IMR-90 (cell line): ENCODE data around the gene DSCAML1. TPM values are rescaled to one million over a fixed set of nuclear protein-coding genes. Genes with fewer than 3 reads are reported as not detected.

ENCODE experiments used
- ATAC-seq: fragments of 200-7000 bp; cut with Tn5 transposase; 2 replicates; pipeline ENCODE4 v1.9.1; 2020; ENCODE audit warnings: low read depth, mild to moderate bottlenecking, moderate library complexity
- BruUV-seq: library from RNA; stranded (reverse); fragments of 400-500 nt; replicated peaks from 2 replicates; lab custom pipeline; 2021; lab: Mats Ljungman, UMichigan
- CTCF ChIA-PET: fragments of 300-600 bp; formaldehyde crosslinking; extraction: SDS; loops from one replicate; lab custom pipeline; 2021; ENCODE audit warnings: antibody characterized with exemption; lab: Yijun Ruan, JAX
- POLR2A ChIA-PET: fragments of 300-600 bp; sonication (Branson Sonifier 250); formaldehyde crosslinking; loops from one replicate; lab custom pipeline; 2022; ENCODE audit warnings: antibody characterized with exemption; ENCODE audit not compliant: unreplicated experiment; lab: Charles Lee
- DNase-seq: peaks from one replicate; pipeline ENCODE4 v3.0.0; 2013
- H2AFZ ChIP-seq: replicated peaks from 2 replicates; pipeline ENCODE3; 2013; ENCODE audit warnings: low read length, mild to moderate bottlenecking; ENCODE audit not compliant: poor library complexity
- H2AK5ac ChIP-seq: 2 replicates; pipeline ENCODE4 v1.6.1; 2013; ENCODE audit warnings: low read depth, low read length, inconsistent platforms
- H2AK9ac ChIP-seq: replicated peaks from 2 replicates; pipeline ENCODE3; 2013; ENCODE audit warnings: mild to moderate bottlenecking, low read depth, low read length, moderate library complexity; ENCODE audit not compliant: poor library complexity
- H2BK120ac ChIP-seq: 2 replicates; pipeline ENCODE4 v1.6.1; 2013; ENCODE audit warnings: low read depth, low read length, inconsistent platforms
- H2BK15ac ChIP-seq: 3 replicates; pipeline ENCODE4 v1.6.1; 2013; ENCODE audit warnings: low read depth, low read length, inconsistent platforms
- H2BK20ac ChIP-seq: 2 replicates; pipeline ENCODE4 v1.6.1; 2013; ENCODE audit warnings: low read depth, mild to moderate bottlenecking, inconsistent platforms, low read length, moderate library complexity
- H2BK5ac ChIP-seq: 2 replicates; pipeline ENCODE4 v1.6.1; 2013; ENCODE audit warnings: mild to moderate bottlenecking, low read depth, low read length, inconsistent platforms; ENCODE audit not compliant: poor library complexity, severe bottlenecking
- H3K14ac ChIP-seq: replicated peaks from 2 replicates; pipeline ENCODE4 v1.6.1; 2013; ENCODE audit warnings: low read depth, low read length, inconsistent platforms
- H3K18ac ChIP-seq: 2 replicates; pipeline ENCODE4 v1.6.1; 2013; ENCODE audit warnings: low read depth, low read length, control low read depth
- H3K23ac ChIP-seq: 2 replicates; pipeline ENCODE4 v1.6.1; 2013; ENCODE audit warnings: low read depth, low read length, inconsistent platforms
- H3K27ac ChIP-seq: 2 replicates; pipeline ENCODE4 v1.5.1; 2013; ENCODE audit warnings: mild to moderate bottlenecking, control low read depth, low read length; ENCODE audit not compliant: insufficient read depth
- H3K27me3 ChIP-seq: 2 replicates; pipeline ENCODE4 v1.6.1; 2013; ENCODE audit warnings: low read length; ENCODE audit not compliant: control insufficient read depth, insufficient read depth
- H3K36me3 ChIP-seq: 2 replicates; pipeline ENCODE4 v1.6.1; 2013; ENCODE audit warnings: low read length, mixed read lengths; ENCODE audit not compliant: control insufficient read depth, insufficient read depth
- H3K4ac ChIP-seq: 2 replicates; pipeline ENCODE4 v1.6.1; 2013; ENCODE audit warnings: low read depth, low read length, inconsistent platforms
- H3K4me1 ChIP-seq: 2 replicates; pipeline ENCODE4 v1.6.1; 2013; ENCODE audit warnings: low read length, mixed read lengths; ENCODE audit not compliant: control insufficient read depth, insufficient read depth
- H3K4me2 ChIP-seq: 2 replicates; pipeline ENCODE4 v1.6.1; 2013; ENCODE audit warnings: low read depth, mild to moderate bottlenecking, control low read depth, low read length, moderate library complexity
- H3K4me3 ChIP-seq: 2 replicates; pipeline ENCODE4 v1.5.1; 2013; ENCODE audit warnings: low read depth, mild to moderate bottlenecking, control low read depth, low read length, moderate library complexity; ENCODE audit not compliant: insufficient read depth
- H3K56ac ChIP-seq: 2 replicates; pipeline ENCODE4 v1.6.1; 2013; ENCODE audit warnings: low read length, inconsistent platforms; ENCODE audit not compliant: insufficient read depth; ENCODE audit errors: extremely low read depth
- H3K79me1 ChIP-seq, 2 experiments: 2 replicates each; pipeline ENCODE4 v1.6.1; 2013; ENCODE audit warnings: low read length in 2 of 2, inconsistent platforms in 1 of 2, low read depth in 1 of 2
- H3K9ac ChIP-seq: 2 replicates; pipeline ENCODE4 v1.6.1; 2013; ENCODE audit warnings: low read depth, low read length, control low read depth
- H3K9me1 ChIP-seq: 2 replicates; pipeline ENCODE4 v1.6.1; 2013; ENCODE audit warnings: low read length, inconsistent platforms; ENCODE audit not compliant: insufficient read depth
- H3K9me3 ChIP-seq: 2 replicates; pipeline ENCODE4 v1.6.1; 2013; ENCODE audit warnings: low read length; ENCODE audit not compliant: control insufficient read depth, insufficient read depth
- H4K20me1 ChIP-seq: 2 replicates; pipeline ENCODE4 v1.6.1; 2013; ENCODE audit warnings: low read length, inconsistent platforms; ENCODE audit not compliant: insufficient read depth
- H4K5ac ChIP-seq: 2 replicates; pipeline ENCODE4 v1.6.1; 2013; ENCODE audit warnings: mild to moderate bottlenecking, low read depth, low read length, control low read depth
- H4K8ac ChIP-seq, 2 experiments: 2 replicates each; pipeline ENCODE4 v1.6.1; 2013; ENCODE audit warnings: low read depth in 2 of 2, low read length in 2 of 2, control low read depth in 1 of 2, inconsistent platforms in 1 of 2
- H4K91ac ChIP-seq: 2 replicates; pipeline ENCODE4 v1.6.1; 2013; ENCODE audit warnings: low read depth, low read length, inconsistent platforms; ENCODE audit not compliant: insufficient read depth
- BHLHE40 ChIP-seq: fragments of 150-350 bp; IDR thresholded peaks from 2 replicates; pipeline ENCODE4 v1.6.1; 2016; ENCODE audit warnings: mild to moderate bottlenecking, low read depth, low read length
- CEBPB ChIP-seq: IDR thresholded peaks from 2 replicates; pipeline ENCODE4 v1.6.1; 2012; ENCODE audit warnings: low read depth, low read length, improper control_type of control experiment
- CHD1 ChIP-seq: IDR thresholded peaks from 2 replicates; pipeline ENCODE4 v1.6.1; 2012; ENCODE audit warnings: low read depth, low read length, improper control_type of control experiment
- CTCF ChIP-seq: conservative IDR thresholded peaks from 2 replicates; pipeline ENCODE4 v1.5.1; 2012; ENCODE audit warnings: mild to moderate bottlenecking, low read depth, low read length, improper control_type of control experiment
- ELK1 ChIP-seq: fragments of 150-350 bp; IDR thresholded peaks from 2 replicates; pipeline ENCODE4 v1.6.1; 2016; ENCODE audit warnings: low read depth, mild to moderate bottlenecking, low read length, moderate library complexity, borderline replicate concordance
- FOS ChIP-seq: fragments of 150-350 bp; IDR thresholded peaks from 2 replicates; pipeline ENCODE4 v1.6.1; 2016; ENCODE audit warnings: low read depth, low read length
- MAFK ChIP-seq: IDR thresholded peaks from 2 replicates; pipeline ENCODE4 v1.6.1; 2012; ENCODE audit warnings: low read depth, low read length, improper control_type of control experiment
- MAZ ChIP-seq: IDR thresholded peaks from 2 replicates; pipeline ENCODE4 v1.6.1; 2012; ENCODE audit warnings: low read depth, mild to moderate bottlenecking, low read length, improper control_type of control experiment, moderate library complexity, borderline replicate concordance
- MXI1 ChIP-seq: IDR thresholded peaks from 2 replicates; pipeline ENCODE4 v1.6.1; 2012; ENCODE audit warnings: low read depth, mild to moderate bottlenecking, low read length, moderate library complexity, borderline replicate concordance
- NFE2L2 ChIP-seq: fragments of 150-350 bp; IDR thresholded peaks from 2 replicates; pipeline ENCODE4 v1.6.1; 2016; ENCODE audit warnings: low read depth, mild to moderate bottlenecking, low read length
- POLR2A ChIP-seq: IDR thresholded peaks from 2 replicates; pipeline ENCODE4 v1.6.1; 2012; ENCODE audit warnings: mild to moderate bottlenecking, low read depth, low read length
- RAD21 ChIP-seq: IDR thresholded peaks from 2 replicates; pipeline ENCODE4 v1.6.1; 2012; ENCODE audit warnings: low read length, improper control_type of control experiment
- RCOR1 ChIP-seq: IDR thresholded peaks from 2 replicates; pipeline ENCODE4 v1.6.1; 2012; ENCODE audit warnings: mild to moderate bottlenecking, low read length, improper control_type of control experiment; ENCODE audit not compliant: insufficient replicate concordance
- RFX5 ChIP-seq: IDR thresholded peaks from 2 replicates; pipeline ENCODE4 v1.8.0; 2012; ENCODE audit warnings: low read depth, mild to moderate bottlenecking, low read length, moderate library complexity
- SMC3 ChIP-seq: fragments of 150-350 bp; IDR thresholded peaks from 2 replicates; pipeline ENCODE4 v1.6.1; 2016; ENCODE audit warnings: low read depth, mild to moderate bottlenecking, antibody characterized with exemption, low read length, moderate library complexity
- USF2 ChIP-seq: fragments of 150-350 bp; IDR thresholded peaks from 2 replicates; pipeline ENCODE4 v1.6.1; 2017; ENCODE audit warnings: mild to moderate bottlenecking, antibody characterized with exemption, low read length, low read depth
- WGBS, 2 experiments: methylation state at CpG; one replicate each; pipeline versions ENCODE4 v1.1.5 to v1.1.7; 2013; ENCODE audit warnings: missing lambda C conversion rate in 2 of 2; ENCODE audit not compliant: insufficient read length in 1 of 2; ENCODE audit errors: extremely low coverage in 2 of 2; 5-methylcytosine and 5-hydroxymethylcytosine counted together
- dilution Hi-C: fragments of 300-500 bp; cut with HindIII; formaldehyde crosslinking; loops from one replicate; pipeline ENCODE4 v1.14.3; 2018; ENCODE audit warnings: low sequenced_read_pairs; ENCODE audit not compliant: unreplicated experiment
- in situ Hi-C: fragments of 300-500 bp; cut with MboI; formaldehyde crosslinking; loops from 3 replicates; pipeline ENCODE4 v1.14.3; 2019; ENCODE audit warnings: low sequenced_read_pairs, inconsistent platforms, mixed read lengths
- intact Hi-C: fragments of 100-400 bp; cut with micrococcal nuclease; formaldehyde crosslinking; loops from 2 replicates; pipeline ENCODE4 v1.10.0; 2022
- polyA plus RNA-seq, 3 experiments: library from polyadenylated mRNA; depleted of rRNA; stranded (reverse); fragments of >200 nt; gene quantifications; 2 replicates each; pipeline ENCODE4 v1.2.3, GENCODE V29; 2012; ENCODE audit warnings: low replicate concordance in 1 of 3
- total RNA-seq: library from RNA; depleted of rRNA; stranded (reverse); fragments of >200 nt; gene quantifications from 2 replicates; pipeline ENCODE4 v1.2.3, GENCODE V29; 2012

The DSCAML1 gene
- total and polyA plus RNA-seq, 2 of the 4 experiments (the other 2 are of a cell fraction): not detected

GRCh38 chr11:117413616-117414015 lies 383.4 kb downstream of the DSCAML1 start:
- Histone ChIP-seq H4K20me1 (no peaks in the 10 kb centered on the region; the same call in 1 of the 2 replicates), H2AFZ (no peak overlapping the region), H3K4me2 (no peak overlapping the region), H3K9me1 (no peaks in the 10 kb centered on the region), H2BK120ac (no peak overlapping the region), H4K91ac (no peak overlapping the region), H3K9ac (no peak overlapping the region), H3K56ac (no peak overlapping the region), H3K36me3 (peaks cover 20% of the 10 kb centered on the region), H3K18ac (no peak overlapping the region), H3K4me1 (no peaks in the 10 kb centered on the region), H4K5ac (no peak overlapping the region), H2AK5ac (no peak overlapping the region), H3K79me1 (no peaks in the 10 kb centered on the region), H3K23ac (no peak overlapping the region), H2AK9ac (no peak overlapping the region), H3K27me3 (no peaks in the 10 kb centered on the region), H3K9me3 (no peaks in the 10 kb centered on the region), H2BK20ac (no peak overlapping the region), H3K4ac (no peak overlapping the region), H3K4me3 (no peak overlapping the region), H2BK15ac (no peak overlapping the region), H3K14ac (no peak overlapping the region), H3K27ac (no peak overlapping the region), H4K8ac (no peak overlapping the region), H2BK5ac (no peak overlapping the region)
- TF ChIP-seq FOS (no peak), MXI1 (no peak), MAZ (no peak), RCOR1 (no peak), ELK1 (no peak), USF2 (no peak), CHD1 (no peak), MAFK (no peak), NFE2L2 (no peak), RAD21 (no peak), SMC3 (no peak), CTCF (no peak), RFX5 (no peak), CEBPB (no peak), BHLHE40 (no peak), POLR2A (no peak)
- WGBS, 2 experiments: 93% methylated on average over 4 of the region's 7 CpGs; no CpG with 5 or more reads in 1 of the 2 experiments
- DNase-seq: no peak
- POLR2A ChIA-PET: no interaction called here
- in situ Hi-C loops: no loop called here
- intact Hi-C loops: no loop called here
- no peak for ATAC-seq
- dilution Hi-C loops: no loop called here
- no TSS peak for BruUV-seq
- CTCF ChIA-PET: interaction anchor here (4.3 kb wide), 1 partner anchor 12 kb away, joined by 17 read pairs; no protein-coding TSS in a partner anchor
